Panc1 (cell line): ENCODE data around the gene GNAT2. TPM values are rescaled to one million over a fixed set of nuclear protein-coding genes. Genes with fewer than 3 reads are reported as not detected.

ENCODE experiments used
- ATAC-seq: fragments of 200-7000 bp; cut with Tn5 transposase; 2 replicates; pipeline ENCODE4 v1.9.1; 2020; ENCODE audit warnings: mild to moderate bottlenecking, moderate library complexity
- BruUV-seq: library from RNA; stranded (reverse); fragments of 400-500 nt; replicated peaks from 2 replicates; lab custom pipeline; 2021; lab: Mats Ljungman, UMichigan
- CTCF ChIA-PET: fragments of 300-600 bp; sonication (Branson Sonifier 250); formaldehyde crosslinking; loops from one replicate; lab custom pipeline; 2022; ENCODE audit warnings: antibody characterized with exemption; lab: Charles Lee
- POLR2A ChIA-PET: fragments of 300-600 bp; sonication (Branson Sonifier 250); formaldehyde crosslinking; loops from one replicate; lab custom pipeline; 2022; ENCODE audit warnings: antibody characterized with exemption; lab: Charles Lee
- DNase-seq: peaks from one replicate; pipeline ENCODE4 v3.0.0-alpha.2; 2010; ENCODE audit warnings: low read depth, low spot score
- H3K27ac ChIP-seq: 2 replicates; pipeline ENCODE4 v1.5.1; 2011; ENCODE audit warnings: mild to moderate bottlenecking, low read length, inconsistent platforms
- H3K27me3 ChIP-seq: fragments of 200-500 bp; sonication (Bioruptor generic); 2 replicates; pipeline ENCODE4 v1.6.0; 2014; ENCODE audit warnings: low read length, inconsistent platforms; ENCODE audit not compliant: control insufficient read depth, insufficient read depth
- H3K36me3 ChIP-seq: fragments of 200-500 bp; sonication (Bioruptor generic); 2 replicates; pipeline ENCODE4 v1.5.1; 2014; ENCODE audit warnings: inconsistent platforms, mild to moderate bottlenecking, low read length, moderate library complexity; ENCODE audit not compliant: control insufficient read depth, insufficient read depth
- H3K4me1 ChIP-seq: 2 replicates; pipeline ENCODE4 v1.5.1; 2011; ENCODE audit warnings: inconsistent platforms, mild to moderate bottlenecking, low read length, moderate library complexity; ENCODE audit not compliant: control insufficient read depth, insufficient read depth
- H3K4me3 ChIP-seq, 2 experiments: 2 replicates each; pipeline ENCODE4 v1.5.1; 2011 to 2012; ENCODE audit warnings: low read depth in 2 of 2, low read length in 2 of 2, mild to moderate bottlenecking in 2 of 2, inconsistent platforms in 1 of 2, moderate library complexity in 1 of 2
- H3K9me3 ChIP-seq: fragments of 200-500 bp; sonication (Bioruptor generic); 2 replicates; pipeline ENCODE4 v1.5.1; 2014; ENCODE audit warnings: low read depth, mild to moderate bottlenecking, inconsistent platforms, low read length, moderate library complexity; ENCODE audit not compliant: control insufficient read depth, insufficient read depth
- POLR2AphosphoS5 ChIP-seq: IDR thresholded peaks from 2 replicates; pipeline ENCODE4 v1.6.1; 2012; ENCODE audit warnings: mild to moderate bottlenecking, low read depth, low read length, moderate library complexity
- REST ChIP-seq, 2 experiments: IDR thresholded peaks; 2 replicates each; pipeline ENCODE4 v1.6.1; 2011 to 2012; ENCODE audit warnings: low read depth in 2 of 2, control low read depth in 1 of 2, low read length in 1 of 2, mild to moderate bottlenecking in 1 of 2, moderate library complexity in 1 of 2; ENCODE audit not compliant: insufficient read depth in 1 of 2
- SIN3A ChIP-seq: IDR thresholded peaks from 2 replicates; pipeline ENCODE4 v1.6.1; 2012; ENCODE audit warnings: low read depth, mild to moderate bottlenecking, low read length, moderate library complexity, borderline replicate concordance; ENCODE audit not compliant: insufficient read depth
- TCF7L2 ChIP-seq: IDR thresholded peaks from 2 replicates; pipeline ENCODE4 v1.6.1; 2011; ENCODE audit warnings: mild to moderate bottlenecking, low read depth, low read length, inconsistent platforms
- in situ Hi-C: cut with HindIII; loops from 2 replicates; pipeline ENCODE4 v1.10.0; 2016; ENCODE audit warnings: low sequenced_read_pairs, low pct_unique_long_range_greater_than_20kb
- intact Hi-C: fragments of 100-400 bp; cut with micrococcal nuclease; formaldehyde crosslinking; loops from one replicate; pipeline ENCODE4 v1.10.0; 2022; ENCODE audit not compliant: unreplicated experiment
- total RNA-seq: library from RNA; stranded (reverse); gene quantifications from one replicate; pipeline ENCODE4 v1.2.1, GENCODE V29; 2021; ENCODE audit not compliant: unreplicated experiment
- TF ChIP-seq, protein P1 (sequence below): fragments of 450-650 bp; IDR thresholded peaks from 2 replicates; pipeline ENCODE4 v1.5.1; 2017; ENCODE audit warnings: mild to moderate bottlenecking

The GNAT2 gene
- total RNA-seq, 1 experiment from 2014 or later = 0.44 TPM

- intact Hi-C loops = no loop called here
- DNase-seq (no peak), ATAC-seq (no peak)
- Histone ChIP-seq H3K27me3 (no peaks in the 10 kb centered on the region), H3K4me3 (no peak overlapping the region), H3K4me1 (no peaks in the 10 kb centered on the region), H3K9me3 (no peaks in the 10 kb centered on the region), H3K27ac (no peak overlapping the region), H3K36me3 (no peaks in the 10 kb centered on the region)
- CTCF ChIA-PET = no interaction called here
- TF ChIP-seq TCF7L2 (no peak), REST (IDR thresholded peaks at IDR 0.05; ENCODE audit: insufficient read depth in 1 of 2, low read depth in 2 of 2, low read length in 1 of 2) (no peak), POLR2AphosphoS5 (no peak), SIN3A (no peak)
- TF ChIP-seq, protein P1, sequence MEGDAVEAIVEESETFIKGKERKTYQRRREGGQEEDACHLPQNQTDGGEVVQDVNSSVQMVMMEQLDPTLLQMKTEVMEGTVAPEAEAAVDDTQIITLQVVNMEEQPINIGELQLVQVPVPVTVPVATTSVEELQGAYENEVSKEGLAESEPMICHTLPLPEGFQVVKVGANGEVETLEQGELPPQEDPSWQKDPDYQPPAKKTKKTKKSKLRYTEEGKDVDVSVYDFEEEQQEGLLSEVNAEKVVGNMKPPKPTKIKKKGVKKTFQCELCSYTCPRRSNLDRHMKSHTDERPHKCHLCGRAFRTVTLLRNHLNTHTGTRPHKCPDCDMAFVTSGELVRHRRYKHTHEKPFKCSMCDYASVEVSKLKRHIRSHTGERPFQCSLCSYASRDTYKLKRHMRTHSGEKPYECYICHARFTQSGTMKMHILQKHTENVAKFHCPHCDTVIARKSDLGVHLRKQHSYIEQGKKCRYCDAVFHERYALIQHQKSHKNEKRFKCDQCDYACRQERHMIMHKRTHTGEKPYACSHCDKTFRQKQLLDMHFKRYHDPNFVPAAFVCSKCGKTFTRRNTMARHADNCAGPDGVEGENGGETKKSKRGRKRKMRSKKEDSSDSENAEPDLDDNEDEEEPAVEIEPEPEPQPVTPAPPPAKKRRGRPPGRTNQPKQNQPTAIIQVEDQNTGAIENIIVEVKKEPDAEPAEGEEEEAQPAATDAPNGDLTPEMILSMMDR = no peak
- in situ Hi-C loops = no loop called here
- POLR2A ChIA-PET = no interaction called here
- BruUV-seq = no TSS peak
Observed at GRCh38 chr1:109628540-109629321, 9.3 kb upstream of the GNAT2 start.

- CTCF ChIA-PET = no interaction called here
- Histone ChIP-seq H3K4me3 (no peak overlapping the region), H3K9me3 (no peaks in the 10 kb centered on the region), H3K36me3 (no peaks in the 10 kb centered on the region), H3K4me1 (no peaks in the 10 kb centered on the region), H3K27ac (no peak overlapping the region), H3K27me3 (no peaks in the 10 kb centered on the region)
- intact Hi-C loops (no loop called here), in situ Hi-C loops (no loop called here)
- POLR2A ChIA-PET = no interaction called here
- ATAC-seq (no peak), DNase-seq (no peak)
- TF ChIP-seq TCF7L2 (no peak), SIN3A (no peak), POLR2AphosphoS5 (no peak), REST (IDR thresholded peaks at IDR 0.05; ENCODE audit: insufficient read depth in 1 of 2, low read depth in 2 of 2, low read length in 1 of 2) (no peak)
- TF ChIP-seq, protein P1 = no peak
- BruUV-seq = no TSS peak
Observed at GRCh38 chr1:109627692-109628399, 8.4 kb upstream of the GNAT2 start.
